OCI-LY1 (cell line): ENCODE measurements around the gene SH3BGRL3.

ENCODE experiments used
- EZH2 ChIP-seq: fragments of 200-600 bp; sonication (generic), shearing (Covaris generic); IDR thresholded peaks from 2 replicates; pipeline ENCODE4 v1.8.0; 2017; ENCODE audit warnings: borderline replicate concordance, mixed run types, mild to moderate bottlenecking, antibody characterized with exemption, low read length, moderate library complexity, mixed read lengths
- TF ChIP-seq, protein P1 (sequence below): fragments of 200-600 bp; sonication (generic), shearing (Covaris generic); IDR thresholded peaks from 2 replicates; pipeline ENCODE4 v1.5.1; 2017; ENCODE audit warnings: mild to moderate bottlenecking, antibody characterized with exemption, low read length, moderate library complexity, mixed read lengths

DNA sequence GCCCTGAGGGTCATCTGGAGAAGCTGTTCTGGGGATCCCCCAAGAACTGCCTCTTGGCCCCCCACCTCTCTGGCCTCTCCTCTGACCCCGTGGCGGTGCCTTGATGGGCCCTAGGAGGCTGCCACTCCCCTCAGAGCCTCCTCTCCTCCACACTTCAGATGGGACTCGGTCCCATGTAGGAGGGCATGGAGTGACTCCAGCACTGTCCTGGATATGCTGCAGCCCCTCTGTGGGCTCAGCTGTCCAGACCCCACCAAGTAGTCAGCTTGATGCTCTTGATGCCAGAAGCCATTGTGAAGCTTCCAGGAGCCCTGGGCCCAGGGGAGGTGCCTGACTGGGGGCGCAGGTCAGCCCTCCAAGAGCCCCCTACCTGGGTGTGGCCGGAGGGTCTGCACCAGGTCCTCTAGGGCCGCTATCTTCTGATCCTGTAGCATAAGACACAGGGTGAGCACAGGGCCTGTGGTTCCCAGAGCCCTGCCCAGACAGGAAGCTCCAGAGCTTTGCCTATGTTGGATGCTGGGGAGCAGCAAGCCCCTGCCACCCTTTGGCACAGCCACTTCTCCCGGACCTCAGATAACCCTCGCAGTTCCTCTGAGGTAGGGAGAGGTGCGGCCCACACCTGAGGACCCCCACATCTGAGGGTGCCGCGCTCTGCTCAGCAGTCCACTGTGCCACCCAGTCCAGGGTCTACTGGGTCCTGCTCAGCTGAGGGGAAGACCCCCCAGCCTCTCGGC is 17.3 kb downstream of the SH3BGRL3 start:
- TF ChIP-seq, protein P1, sequence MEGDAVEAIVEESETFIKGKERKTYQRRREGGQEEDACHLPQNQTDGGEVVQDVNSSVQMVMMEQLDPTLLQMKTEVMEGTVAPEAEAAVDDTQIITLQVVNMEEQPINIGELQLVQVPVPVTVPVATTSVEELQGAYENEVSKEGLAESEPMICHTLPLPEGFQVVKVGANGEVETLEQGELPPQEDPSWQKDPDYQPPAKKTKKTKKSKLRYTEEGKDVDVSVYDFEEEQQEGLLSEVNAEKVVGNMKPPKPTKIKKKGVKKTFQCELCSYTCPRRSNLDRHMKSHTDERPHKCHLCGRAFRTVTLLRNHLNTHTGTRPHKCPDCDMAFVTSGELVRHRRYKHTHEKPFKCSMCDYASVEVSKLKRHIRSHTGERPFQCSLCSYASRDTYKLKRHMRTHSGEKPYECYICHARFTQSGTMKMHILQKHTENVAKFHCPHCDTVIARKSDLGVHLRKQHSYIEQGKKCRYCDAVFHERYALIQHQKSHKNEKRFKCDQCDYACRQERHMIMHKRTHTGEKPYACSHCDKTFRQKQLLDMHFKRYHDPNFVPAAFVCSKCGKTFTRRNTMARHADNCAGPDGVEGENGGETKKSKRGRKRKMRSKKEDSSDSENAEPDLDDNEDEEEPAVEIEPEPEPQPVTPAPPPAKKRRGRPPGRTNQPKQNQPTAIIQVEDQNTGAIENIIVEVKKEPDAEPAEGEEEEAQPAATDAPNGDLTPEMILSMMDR, result no peak
- no peak for TF ChIP-seq EZH2
